Choroid plexus epithelial cell (primary cell): ENCODE data around the gene KCNJ1.
A peak's percentile ranks its signal among the peaks of the same experiment; 100 is the strongest.

ENCODE experiments used
- DNase-seq: peaks from one replicate; pipeline ENCODE4 v3.0.0-alpha.2; 2010; ENCODE audit warnings: low read depth
- H3K4me3 ChIP-seq: 2 replicates; pipeline ENCODE4 v1.5.1; 2011; ENCODE audit warnings: low read depth, mild to moderate bottlenecking, control low read depth, low read length, moderate library complexity
- TF ChIP-seq, protein P1 (sequence below): conservative IDR thresholded peaks from 2 replicates; pipeline ENCODE4 v1.5.1; 2011; ENCODE audit warnings: low read depth, mild to moderate bottlenecking, control low read depth, inconsistent platforms, low read length, moderate library complexity

Gene KCNJ1

DNA sequence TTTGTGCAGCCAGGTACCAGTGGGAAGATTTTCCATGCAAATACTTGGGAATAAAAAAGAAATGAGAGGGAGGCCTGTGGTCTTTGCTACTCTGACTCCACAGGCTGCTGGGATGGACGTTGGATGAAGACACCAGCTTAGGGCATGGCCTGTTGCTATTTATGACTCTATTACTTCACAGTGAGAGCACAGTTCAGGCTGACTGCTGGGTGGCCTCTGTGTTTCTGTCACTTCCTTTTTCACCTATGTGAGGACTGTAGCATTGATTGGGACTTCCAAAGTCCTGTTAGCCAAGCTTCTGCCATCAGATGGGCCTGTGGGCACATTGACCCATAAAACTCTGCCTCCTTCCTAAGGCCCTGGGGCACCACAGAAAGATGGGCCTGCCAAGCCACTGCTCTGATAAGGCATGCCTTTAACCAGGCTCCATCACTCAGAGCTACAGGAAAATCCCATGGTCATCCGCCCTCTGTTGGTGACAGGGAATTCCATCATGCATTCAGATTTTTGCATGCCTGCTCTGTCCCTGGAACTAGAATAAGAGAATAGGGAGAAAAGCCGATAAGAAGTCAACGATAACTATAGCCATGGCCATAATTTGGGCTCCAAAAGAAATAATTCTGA is 64.6 kb downstream of the KCNJ1 start:
- TF ChIP-seq, protein P1, sequence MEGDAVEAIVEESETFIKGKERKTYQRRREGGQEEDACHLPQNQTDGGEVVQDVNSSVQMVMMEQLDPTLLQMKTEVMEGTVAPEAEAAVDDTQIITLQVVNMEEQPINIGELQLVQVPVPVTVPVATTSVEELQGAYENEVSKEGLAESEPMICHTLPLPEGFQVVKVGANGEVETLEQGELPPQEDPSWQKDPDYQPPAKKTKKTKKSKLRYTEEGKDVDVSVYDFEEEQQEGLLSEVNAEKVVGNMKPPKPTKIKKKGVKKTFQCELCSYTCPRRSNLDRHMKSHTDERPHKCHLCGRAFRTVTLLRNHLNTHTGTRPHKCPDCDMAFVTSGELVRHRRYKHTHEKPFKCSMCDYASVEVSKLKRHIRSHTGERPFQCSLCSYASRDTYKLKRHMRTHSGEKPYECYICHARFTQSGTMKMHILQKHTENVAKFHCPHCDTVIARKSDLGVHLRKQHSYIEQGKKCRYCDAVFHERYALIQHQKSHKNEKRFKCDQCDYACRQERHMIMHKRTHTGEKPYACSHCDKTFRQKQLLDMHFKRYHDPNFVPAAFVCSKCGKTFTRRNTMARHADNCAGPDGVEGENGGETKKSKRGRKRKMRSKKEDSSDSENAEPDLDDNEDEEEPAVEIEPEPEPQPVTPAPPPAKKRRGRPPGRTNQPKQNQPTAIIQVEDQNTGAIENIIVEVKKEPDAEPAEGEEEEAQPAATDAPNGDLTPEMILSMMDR: peak; percentile 62
- peak; percentile 43 for DNase-seq

DNA sequence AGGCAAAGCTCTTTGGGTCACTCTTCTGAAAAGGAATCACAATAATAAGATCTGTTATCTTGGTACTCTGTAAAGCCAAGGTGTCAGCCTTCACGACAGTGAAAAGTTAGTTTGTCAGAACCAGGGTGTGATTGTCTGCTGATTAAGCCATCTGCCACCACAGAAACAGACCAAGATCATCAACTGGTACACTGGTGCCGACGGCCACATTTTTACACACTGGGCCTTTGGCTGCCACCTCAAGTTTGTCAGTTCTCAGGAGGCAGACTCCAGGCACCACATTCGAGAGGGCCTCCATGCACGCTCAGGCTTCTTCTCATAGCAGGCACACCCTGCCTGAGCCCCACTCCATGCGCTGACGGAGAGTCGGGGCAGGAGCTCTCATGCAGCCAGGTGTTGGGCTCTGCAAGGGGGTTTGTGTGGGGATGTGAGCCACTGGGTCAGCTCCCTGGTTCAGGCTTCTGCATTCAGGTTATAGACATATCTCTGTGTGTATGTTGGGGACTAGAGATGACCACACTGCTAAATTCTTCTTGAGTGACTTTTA is 66.2 kb downstream of the KCNJ1 start:
- TF ChIP-seq, protein P1: no peak
- H3K4me3 ChIP-seq: no peak overlapping the region
- DNase-seq: no peak

More for the DNA sequence above, 64.6 kb downstream of the KCNJ1 start:
- no peak overlapping the region for H3K4me3 ChIP-seq

DNA sequence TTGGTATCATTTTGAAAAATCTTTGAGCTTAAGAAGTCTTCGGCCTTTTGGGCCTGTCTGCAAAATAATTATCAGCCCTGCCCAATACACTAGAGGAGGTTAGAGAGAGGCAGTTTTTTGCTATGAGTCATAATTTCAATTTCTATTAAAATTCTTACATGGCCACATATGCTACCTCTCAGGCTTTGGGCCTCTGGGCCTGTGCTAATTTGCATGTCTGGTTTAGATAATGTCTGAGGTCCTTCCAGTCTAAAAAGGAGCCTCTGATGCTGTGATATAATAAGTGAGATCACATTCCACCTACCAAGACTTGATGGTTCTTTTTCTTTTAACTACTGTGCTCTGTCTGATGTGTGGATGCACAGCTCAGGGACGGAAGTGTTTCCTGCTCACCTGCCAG is 70.8 kb downstream of the KCNJ1 start:
- peak; percentile 61 for DNase-seq
- TF ChIP-seq, protein P1: no peak
- no peak overlapping the region for H3K4me3 ChIP-seq

DNA sequence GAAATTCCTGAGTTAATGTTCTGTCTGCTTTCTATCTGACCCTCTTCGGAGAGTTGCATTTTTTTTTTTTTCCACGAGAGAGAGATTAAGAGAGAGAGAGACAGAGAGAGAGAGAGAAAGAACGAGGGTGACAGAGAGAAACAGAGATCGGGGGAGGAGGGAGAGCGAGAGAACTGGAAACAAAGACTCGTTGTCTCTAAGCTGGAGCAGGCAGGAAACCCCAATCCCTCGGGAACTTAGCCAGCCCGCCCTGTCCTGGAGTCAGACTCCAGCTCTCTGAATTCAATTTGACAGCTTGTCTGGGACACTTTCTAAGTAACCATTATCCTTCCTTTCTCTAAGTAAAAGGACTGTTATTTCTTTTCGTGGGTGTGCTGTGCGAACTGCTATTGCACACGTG is 76.9 kb downstream of the KCNJ1 start:
- TF ChIP-seq, protein P1: no peak
- H3K4me3 ChIP-seq: no peak overlapping the region
- DNase-seq: peak; percentile 31

DNA sequence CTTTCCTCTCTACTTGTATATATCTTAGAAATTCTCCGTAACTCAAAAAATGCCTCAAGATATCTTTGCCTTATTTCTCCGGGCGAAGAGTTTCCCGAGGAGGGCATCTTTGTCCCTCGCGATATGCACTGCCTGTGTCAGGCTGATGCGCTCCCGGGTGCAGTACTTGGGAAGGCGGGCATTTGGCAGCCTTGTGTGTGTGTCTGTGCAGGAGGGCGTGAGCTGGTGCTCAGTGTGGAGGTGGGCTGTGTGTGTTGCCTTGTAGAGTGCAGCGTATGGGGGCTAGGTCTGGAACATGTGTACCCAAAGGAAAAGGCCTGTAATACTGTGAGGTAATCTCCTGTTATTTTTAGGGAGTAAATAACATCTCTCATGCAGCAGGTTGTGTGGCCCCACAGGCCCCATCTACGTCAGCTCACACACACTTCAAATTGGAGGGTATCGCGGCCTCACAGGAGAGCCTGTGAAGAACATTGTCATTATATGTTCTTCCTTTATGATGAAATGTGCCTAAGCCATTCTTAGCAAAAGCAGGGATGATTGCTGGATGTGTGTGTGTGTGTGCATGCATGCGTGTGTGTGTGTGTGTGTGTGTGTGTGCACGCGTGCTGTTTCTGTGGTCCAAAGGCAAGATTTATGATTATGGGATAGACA is 77.5 kb downstream of the KCNJ1 start:
- DNase-seq: no peak
- no peak overlapping the region for H3K4me3 ChIP-seq
- TF ChIP-seq, protein P1: no peak
